Activated CD8-positive, alpha-beta memory T cell treated with anti-CD3 and anti-CD28 coated beads, Interleukin-2, amount 50 U/mL, for 1 hour (primary cell): ENCODE results near the gene SLFN5.
"Not testable (repeated sequence)": the region's sequence is repeated elsewhere in the genome, so short reads cannot be mapped to it uniquely, and the experiment has no call there.

Experiments used
- DNase-seq: peaks from one replicate; pipeline ENCODE4 v3.0.0-alpha.2; 2020; ENCODE audit errors: extremely low read depth

Gene SLFN5

GRCh38 chr17:35291802-35292201 lies 48.9 kb downstream of the SLFN5 start:
- DNase-seq, result no peak

GRCh38 chr17:35293151-35293847 lies 50.4 kb downstream of the SLFN5 start:
- DNase-seq, result no peak

- no peak for DNase-seq
Observed at GRCh38 chr17:35294756-35295155, 51.9 kb downstream of the SLFN5 start.

GRCh38 chr17:35295686-35296085 lies 52.8 kb downstream of the SLFN5 start:
- no peak for DNase-seq

- DNase-seq, result no peak
Observed at GRCh38 chr17:35297666-35298065, 54.8 kb downstream of the SLFN5 start.

GRCh38 chr17:35298639-35299038 lies 55.8 kb downstream of the SLFN5 start:
- DNase-seq, result no peak

- no peak for DNase-seq
Observed at GRCh38 chr17:35299135-35299534, 56.3 kb downstream of the SLFN5 start.

- not testable (repeated sequence) for DNase-seq
Observed at GRCh38 chr17:35309345-35309744, 66.5 kb downstream of the SLFN5 start.

GRCh38 chr17:35312346-35312745 lies 69.5 kb downstream of the SLFN5 start:
- DNase-seq, result no peak

- peak; percentile 91 for DNase-seq
Observed at GRCh38 chr17:35312790-35313711, 70.2 kb downstream of the SLFN5 start.

- DNase-seq, result no peak
Observed at GRCh38 chr17:35313875-35314409, 71.1 kb downstream of the SLFN5 start.

GRCh38 chr17:35314415-35315216 lies 71.7 kb downstream of the SLFN5 start:
- no peak for DNase-seq

GRCh38 chr17:35315283-35315682 lies 72.4 kb downstream of the SLFN5 start:
- DNase-seq, result no peak

- no peak for DNase-seq
Observed at GRCh38 chr17:35315971-35316370, 73.1 kb downstream of the SLFN5 start.

GRCh38 chr17:35322749-35323148 lies 79.9 kb downstream of the SLFN5 start:
- DNase-seq, result no peak
